ENCODE results near the gene FAM47E.

The FAM47E gene, protein sequence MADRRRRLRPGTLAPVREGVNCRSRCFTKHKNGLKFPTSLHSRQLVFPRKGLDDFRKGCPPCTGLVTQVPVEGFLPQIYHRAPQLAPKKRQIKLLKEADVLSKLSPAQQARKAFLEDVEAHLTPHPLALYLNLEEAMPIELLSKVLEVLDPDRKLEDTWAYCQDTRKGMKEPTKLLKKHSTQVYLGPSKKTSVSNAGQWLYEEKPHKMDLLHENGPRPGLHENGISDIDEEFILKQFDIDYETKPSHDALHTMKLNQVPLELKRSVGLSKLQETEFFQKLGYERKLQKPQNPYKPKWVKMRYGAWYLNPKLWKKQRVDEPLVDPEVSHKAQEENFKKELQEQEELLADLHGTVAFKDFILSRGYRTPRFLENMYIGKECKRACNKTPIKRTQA

DNA sequence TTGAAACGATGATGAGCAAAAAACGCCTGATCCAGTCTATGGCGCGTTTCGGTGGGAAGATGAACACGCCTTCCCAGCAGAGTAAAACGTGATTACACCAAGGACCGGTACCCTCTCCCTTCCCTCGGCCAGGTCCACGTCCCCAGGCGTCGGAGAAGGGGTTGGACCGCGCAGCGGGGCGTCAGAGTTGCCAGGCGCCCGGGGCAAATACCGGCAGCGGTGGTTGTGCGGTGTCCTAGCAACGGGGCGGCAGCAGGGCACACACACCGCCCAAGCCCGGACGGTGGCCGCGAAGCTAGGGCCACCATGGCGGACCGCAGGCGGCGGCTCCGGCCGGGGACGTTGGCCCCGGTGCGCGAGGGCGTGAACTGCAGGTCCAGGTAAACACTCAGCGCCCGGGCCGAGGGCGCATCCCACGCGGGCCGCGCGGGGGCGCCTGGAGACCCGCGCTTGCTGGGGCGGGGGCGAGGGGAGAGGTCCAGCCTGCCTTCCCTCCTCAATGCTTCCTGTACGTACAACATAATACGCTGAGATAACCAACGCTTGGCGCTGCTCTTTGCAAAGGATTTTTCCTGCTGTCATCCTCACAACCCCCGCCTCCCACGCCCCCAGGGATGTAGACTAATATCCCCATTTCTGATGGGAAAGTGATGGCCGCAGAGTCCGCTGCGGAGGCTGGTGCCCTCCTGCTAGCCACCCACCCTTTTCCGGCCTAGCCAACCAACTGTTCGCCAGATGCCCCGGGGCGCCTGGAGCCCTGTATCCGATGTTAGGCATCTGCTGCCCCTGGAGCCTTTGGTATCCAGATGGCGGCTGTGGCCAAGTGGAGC lies at the start of gene FAM47E:
FAM47E (plus strand) TSS at position 281 of the 830 bp plus-strand sequence; CDS start at position 307, 26 bp downstream.
- peak; percentile 23 for DNase-seq (ENCODE audit: low read depth)
- H3K4me3 ChIP-seq (ENCODE audit: low read depth, low read length): peak within 1 kb of the TSS; percentile 52
- TF ChIP-seq, protein P1, sequence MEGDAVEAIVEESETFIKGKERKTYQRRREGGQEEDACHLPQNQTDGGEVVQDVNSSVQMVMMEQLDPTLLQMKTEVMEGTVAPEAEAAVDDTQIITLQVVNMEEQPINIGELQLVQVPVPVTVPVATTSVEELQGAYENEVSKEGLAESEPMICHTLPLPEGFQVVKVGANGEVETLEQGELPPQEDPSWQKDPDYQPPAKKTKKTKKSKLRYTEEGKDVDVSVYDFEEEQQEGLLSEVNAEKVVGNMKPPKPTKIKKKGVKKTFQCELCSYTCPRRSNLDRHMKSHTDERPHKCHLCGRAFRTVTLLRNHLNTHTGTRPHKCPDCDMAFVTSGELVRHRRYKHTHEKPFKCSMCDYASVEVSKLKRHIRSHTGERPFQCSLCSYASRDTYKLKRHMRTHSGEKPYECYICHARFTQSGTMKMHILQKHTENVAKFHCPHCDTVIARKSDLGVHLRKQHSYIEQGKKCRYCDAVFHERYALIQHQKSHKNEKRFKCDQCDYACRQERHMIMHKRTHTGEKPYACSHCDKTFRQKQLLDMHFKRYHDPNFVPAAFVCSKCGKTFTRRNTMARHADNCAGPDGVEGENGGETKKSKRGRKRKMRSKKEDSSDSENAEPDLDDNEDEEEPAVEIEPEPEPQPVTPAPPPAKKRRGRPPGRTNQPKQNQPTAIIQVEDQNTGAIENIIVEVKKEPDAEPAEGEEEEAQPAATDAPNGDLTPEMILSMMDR (conservative IDR thresholded peaks at IDR 0.05; ENCODE audit: low read depth, low read length): peak; percentile 16

DNA sequence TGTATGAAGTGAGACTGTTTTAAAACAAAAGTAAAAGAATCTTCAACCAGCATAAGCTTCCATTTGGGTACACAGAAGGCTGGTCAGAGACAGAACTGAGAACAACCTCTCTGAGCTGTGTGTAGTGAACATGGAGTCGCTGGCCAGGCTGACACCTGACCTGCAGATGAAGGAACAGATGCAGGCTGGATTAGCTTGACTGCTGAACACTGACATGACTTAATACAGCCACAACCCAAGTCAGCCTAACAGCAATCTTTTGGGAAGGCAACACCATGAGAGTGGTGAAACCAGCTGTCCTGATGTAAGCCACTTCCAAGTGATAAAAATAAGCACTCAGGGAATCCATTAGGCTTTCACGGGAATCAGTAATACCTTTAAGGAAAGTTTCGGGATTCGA lies 48.0 kb upstream of the FAM47E start:
- H3K4me3 ChIP-seq (ENCODE audit: low read depth, low read length): no peak overlapping the region
- TF ChIP-seq, protein P1 (conservative IDR thresholded peaks at IDR 0.05; ENCODE audit: low read depth, low read length): no peak
- no peak for DNase-seq (ENCODE audit: low read depth)

DNA sequence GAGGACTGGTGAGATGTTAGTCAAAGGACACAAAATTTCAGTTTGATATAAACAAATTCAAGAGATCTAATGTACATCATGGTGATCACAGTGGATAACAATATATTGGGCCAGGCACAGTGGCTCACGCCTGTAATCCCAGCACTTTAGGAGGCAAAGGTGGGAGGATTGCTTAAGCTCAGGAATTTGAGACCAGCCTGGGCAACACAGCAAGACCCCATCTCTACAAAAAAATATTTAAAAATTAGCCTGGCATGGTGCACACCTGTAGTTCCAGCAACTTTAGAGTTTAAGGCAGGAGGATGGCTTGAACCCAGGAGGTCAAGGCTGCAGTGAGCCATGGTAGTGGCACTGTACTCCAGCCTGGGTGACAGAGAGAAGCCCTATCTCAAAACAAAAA lies 46.6 kb upstream of the FAM47E start:
- DNase-seq (ENCODE audit: low read depth): no peak
- TF ChIP-seq, protein P1 (conservative IDR thresholded peaks at IDR 0.05; ENCODE audit: low read depth, low read length): no peak
- H3K4me3 ChIP-seq (ENCODE audit: low read depth, low read length): no peak overlapping the region

DNA sequence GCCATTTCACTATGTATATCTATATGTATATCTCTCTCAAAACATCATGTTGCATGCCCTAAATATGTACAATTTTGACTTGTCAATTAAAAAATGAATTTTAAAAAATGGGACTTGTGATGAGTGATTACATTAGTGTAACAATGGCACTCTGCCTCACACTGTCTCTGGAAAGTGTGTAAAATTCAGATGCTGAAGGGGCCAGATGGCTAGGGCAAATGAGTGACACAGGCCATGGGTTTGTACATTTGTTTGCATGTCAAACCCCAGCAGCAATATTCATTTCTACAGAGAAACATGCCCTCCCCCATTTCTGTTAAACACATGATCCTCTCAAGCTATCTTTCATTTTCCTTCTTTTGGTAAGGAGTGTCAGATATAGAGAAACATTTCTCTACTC lies 46.0 kb upstream of the FAM47E start:
- H3K4me3 ChIP-seq (ENCODE audit: low read depth, low read length): no peak overlapping the region
- DNase-seq (ENCODE audit: low read depth): no peak
- TF ChIP-seq, protein P1 (conservative IDR thresholded peaks at IDR 0.05; ENCODE audit: low read depth, low read length): no peak

DNA sequence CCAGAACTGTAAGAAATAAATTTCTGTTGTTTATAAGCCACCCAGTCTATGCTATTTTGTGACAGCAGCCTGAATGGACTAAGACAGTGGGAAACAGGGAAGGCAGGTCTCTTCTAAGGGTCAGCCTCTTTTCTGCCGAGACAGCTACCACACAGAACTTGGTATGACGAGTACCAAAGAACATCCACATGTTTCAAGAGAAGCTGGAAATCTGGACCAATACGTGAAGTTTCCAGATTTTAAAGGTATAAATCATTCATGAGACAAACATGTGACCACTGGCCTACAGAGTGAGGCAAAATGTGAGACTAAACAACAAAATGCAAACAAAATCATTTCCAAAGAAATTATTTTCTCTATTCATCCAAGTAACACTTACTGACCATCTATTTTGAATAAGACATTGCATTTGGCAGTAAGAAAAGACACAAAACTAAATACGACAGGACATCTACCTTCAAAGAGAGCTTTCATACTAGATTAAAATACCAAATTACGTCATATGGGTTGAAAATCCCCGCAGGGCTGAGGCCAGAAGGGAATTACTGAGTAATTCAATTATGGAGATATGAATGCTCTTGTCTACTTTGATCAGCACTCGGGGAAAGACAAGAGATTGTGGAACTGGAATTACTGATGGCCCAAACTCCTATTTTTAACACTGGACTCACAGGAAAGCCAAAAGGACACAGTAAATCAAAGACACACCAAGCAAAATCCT lies 45.1 kb upstream of the FAM47E start:
- TF ChIP-seq, protein P1 (conservative IDR thresholded peaks at IDR 0.05; ENCODE audit: low read depth, low read length): no peak
- DNase-seq (ENCODE audit: low read depth): peak; percentile 66
- H3K4me3 ChIP-seq (ENCODE audit: low read depth, low read length): no peak overlapping the region

DNA sequence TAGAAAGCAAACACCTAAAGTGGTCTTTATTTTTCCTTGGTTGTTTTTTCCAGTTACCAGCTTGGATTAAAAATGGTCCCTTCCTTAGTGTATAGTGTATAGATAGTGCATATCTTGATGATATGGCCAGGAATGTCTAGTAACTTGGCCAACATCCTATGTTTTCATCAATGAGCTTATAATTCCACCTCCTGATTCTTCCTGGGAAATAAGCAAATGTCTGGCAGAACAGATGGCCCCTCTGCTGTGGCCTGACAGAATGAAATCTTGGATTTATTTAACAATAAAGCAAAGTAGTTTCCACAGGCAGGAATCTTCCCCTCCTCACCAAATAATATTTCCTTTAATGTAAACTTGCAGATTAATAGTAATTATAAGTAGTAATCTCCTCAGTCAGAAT lies 44.0 kb upstream of the FAM47E start:
- no peak for DNase-seq (ENCODE audit: low read depth)
- TF ChIP-seq, protein P1 (conservative IDR thresholded peaks at IDR 0.05; ENCODE audit: low read depth, low read length): no peak
- no peak overlapping the region for H3K4me3 ChIP-seq (ENCODE audit: low read depth, low read length)
